T-helper 1 cell treated with Interleukin-12 subunit alpha and Interleukin-12 subunit beta and Interleukin-4 antibody, amounts not matched to agents 30 ng/mL and 1 ng/mL, for 36 hours (primary cell): ENCODE data around the gene IFNW1. TPM values are rescaled to one million over a fixed set of nuclear protein-coding genes. Genes with fewer than 3 reads are reported as not detected.

ENCODE experiments used
- intact Hi-C: fragments of 100-400 bp; cut with micrococcal nuclease; formaldehyde crosslinking; loops from one replicate; pipeline ENCODE4 v1.15.1; 2024
- total RNA-seq: library from RNA; stranded (reverse); gene quantifications from 2 replicates; pipeline ENCODE4 v1.2.3, GENCODE V29; 2022

The IFNW1 gene
- total RNA-seq, 1 donor from 2014 or later, result not detected

- intact Hi-C loops, result loop anchor here (1.0 to 2.0 kb wide), 9 partner anchors 33 to 1618 kb away; partner anchors contain the start of genes FOCAD and HACD4
Measured at GRCh38 chr9:21110708-21111576, 30.7 kb downstream of the IFNW1 start.

- intact Hi-C loops, result no loop called here
Measured at GRCh38 chr9:21104787-21105186, 36.8 kb downstream of the IFNW1 start.

GRCh38 chr9:21102305-21102704 is 39.3 kb downstream of the IFNW1 start:
- intact Hi-C loops, result no loop called here

GRCh38 chr9:21097817-21098216 is 43.8 kb downstream of the IFNW1 start:
- intact Hi-C loops, result loop anchor here (5.0 kb wide), 3 partner anchors 546 to 1101 kb away; no protein-coding TSS in a partner anchor

GRCh38 chr9:21096901-21097255 is 44.8 kb downstream of the IFNW1 start:
- intact Hi-C loops, result loop anchor here (1.0 to 5.0 kb wide), 8 partner anchors 15 to 1100 kb away; partner anchors contain the start of genes FOCAD and MLLT3

- intact Hi-C loops, result loop anchor here (1.0 to 5.0 kb wide), 8 partner anchors 14 to 1099 kb away; partner anchors contain the start of genes FOCAD and MLLT3
Measured at GRCh38 chr9:21096172-21096900, 45.3 kb downstream of the IFNW1 start.

GRCh38 chr9:21095561-21095960 is 46.1 kb downstream of the IFNW1 start:
- intact Hi-C loops, result loop anchor here (5.0 kb wide), 3 partner anchors 543 to 1098 kb away; no protein-coding TSS in a partner anchor

Other genes with a start within 250 kb of the IFNW1 start
- 10.3 and 11.0 TPM in 2 replicates for gene HACD4, start 110.2 kb downstream of the IFNW1 start, total RNA-seq
- not detected in 2 replicates for gene IFNB1, start 63.9 kb downstream of the IFNW1 start, total RNA-seq
- not detected in 2 replicates for gene IFNA21, start 24.8 kb upstream of the IFNW1 start, total RNA-seq
- not detected in 2 replicates for gene IFNA4, start 45.8 kb upstream of the IFNW1 start, total RNA-seq
- not detected in 2 replicates for gene IFNA7, start 60.4 kb upstream of the IFNW1 start, total RNA-seq
- not detected in 2 replicates for gene IFNA10, start 65.3 kb upstream of the IFNW1 start, total RNA-seq
- gene IFNA16, start 75.5 kb upstream of the IFNW1 start, total RNA-seq, result not detected in 2 replicates
- not detected in 2 replicates for gene IFNA17, start 86.4 kb upstream of the IFNW1 start, total RNA-seq
- not detected in 2 replicates for gene IFNA14, start 98.2 kb upstream of the IFNW1 start, total RNA-seq
- gene IFNA5, start 163.5 kb upstream of the IFNW1 start, total RNA-seq, result not detected in 2 replicates
- gene KLHL9, start 193.6 kb upstream of the IFNW1 start, total RNA-seq, result 15.4 and 16.6 TPM in 2 replicates
- not detected in 2 replicates for gene IFNA6, start 209.1 kb upstream of the IFNW1 start, total RNA-seq
- not detected in 2 replicates for gene IFNA13, start 226.2 kb upstream of the IFNW1 start, total RNA-seq
- not detected in 2 replicates for gene IFNA2, start 243.6 kb upstream of the IFNW1 start, total RNA-seq